ENCODE results near the gene ANKS1B.
"Not testable (repeated sequence)": the region's sequence is repeated elsewhere in the genome, so short reads cannot be mapped to it uniquely, and the experiment has no call there.

Gene ANKS1B

DNA sequence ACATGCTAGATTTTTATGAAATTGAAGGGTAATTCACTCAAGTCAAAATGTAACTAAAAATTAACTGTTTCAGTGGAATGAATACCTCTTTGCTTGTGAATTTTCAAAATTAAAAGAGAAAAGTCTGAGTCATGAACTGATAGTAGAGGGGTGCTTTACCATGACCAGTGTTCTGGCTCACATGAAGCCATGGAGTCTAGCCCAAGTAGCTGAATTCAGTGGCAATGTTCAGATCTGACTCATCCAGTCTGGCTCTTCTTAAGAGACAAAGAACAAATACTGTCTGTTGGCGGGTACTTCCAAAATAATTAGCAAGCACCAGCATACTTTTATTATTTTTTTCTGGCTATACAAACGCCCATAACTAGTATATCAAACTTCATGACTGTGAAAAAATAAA, 703.5 kb downstream of the ANKS1B start:
- DNase-seq (ENCODE audit: low spot score), result peak; percentile 11
- FAIRE-seq, result no peak

DNA sequence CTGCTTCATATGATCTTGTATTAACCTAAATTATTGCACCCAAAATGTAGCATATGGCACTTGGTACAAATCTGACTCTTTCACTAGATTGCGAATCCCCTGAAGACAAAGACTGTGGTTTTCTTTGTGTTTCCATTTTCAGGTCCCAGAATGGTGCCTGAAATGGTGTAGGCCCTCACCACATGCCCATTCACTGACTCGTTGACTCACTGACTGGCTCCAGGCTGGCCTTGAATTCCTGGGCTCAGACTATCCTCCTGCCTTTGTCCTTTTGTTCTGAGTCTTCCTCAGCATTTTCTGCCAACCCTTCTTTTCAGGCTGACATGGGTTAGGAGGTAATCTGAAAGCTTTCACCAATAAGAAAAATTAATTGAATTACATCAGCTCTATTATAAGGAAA, 705.8 kb downstream of the ANKS1B start:
- FAIRE-seq, result no peak
- DNase-seq (ENCODE audit: low spot score), result no peak

DNA sequence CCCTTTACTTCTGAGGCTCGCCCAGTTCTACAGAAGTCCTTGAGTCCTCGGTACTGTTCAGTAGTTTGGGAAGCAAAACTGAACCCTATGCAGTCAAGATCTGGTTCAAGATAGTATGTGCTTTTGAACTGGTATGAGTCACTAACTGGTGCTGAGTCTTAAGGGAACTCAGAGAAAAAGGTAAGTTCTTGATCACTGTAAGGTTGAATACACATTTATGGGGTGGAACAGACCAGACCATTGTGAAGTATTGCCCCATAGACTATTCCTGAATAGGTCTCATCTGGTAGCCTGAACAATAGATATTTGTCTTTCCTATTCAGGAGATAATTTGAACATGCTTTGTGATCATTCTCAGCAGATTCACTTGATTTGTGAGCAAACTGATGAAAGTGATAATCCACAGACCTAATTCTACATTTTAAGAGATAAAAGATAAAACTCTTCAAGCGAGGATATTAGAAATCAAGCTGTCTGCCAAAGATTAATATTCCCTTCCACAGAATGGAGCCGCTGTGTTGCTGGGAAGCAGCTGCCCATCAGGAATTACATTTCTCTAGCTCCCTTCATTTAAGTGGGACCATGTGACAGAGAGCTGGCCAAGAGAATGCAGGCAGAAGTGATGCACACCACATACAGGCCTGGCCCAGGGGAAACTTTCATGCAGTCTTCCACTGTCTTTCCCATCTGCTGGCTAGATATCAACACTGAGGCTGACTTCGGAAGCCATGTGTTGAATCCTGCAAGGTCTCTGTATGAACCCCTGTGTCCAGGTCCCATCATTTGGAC, 707.0 kb downstream of the ANKS1B start:
- DNase-seq (ENCODE audit: low spot score) (no peak), FAIRE-seq (no peak)

DNA sequence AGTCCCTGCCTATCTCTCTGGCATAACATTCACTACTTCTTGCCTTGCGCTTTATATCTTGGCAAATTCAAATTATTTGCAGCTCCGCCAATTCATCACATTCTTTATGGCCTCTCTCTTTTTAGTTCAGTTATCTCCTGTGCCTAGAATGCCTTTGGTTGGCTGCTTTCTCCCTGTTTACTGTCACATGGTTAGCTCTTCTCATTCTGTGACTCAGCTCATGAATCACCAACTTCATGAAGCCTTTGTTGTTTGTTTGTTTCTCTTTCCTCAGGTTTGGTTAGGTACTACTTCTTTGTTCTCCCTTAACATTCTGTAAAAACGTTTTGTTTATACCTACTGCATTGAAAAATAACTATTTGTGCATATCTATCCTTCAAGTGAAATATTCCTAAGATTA, 713.7 kb downstream of the ANKS1B start:
- FAIRE-seq, result no peak

DNA sequence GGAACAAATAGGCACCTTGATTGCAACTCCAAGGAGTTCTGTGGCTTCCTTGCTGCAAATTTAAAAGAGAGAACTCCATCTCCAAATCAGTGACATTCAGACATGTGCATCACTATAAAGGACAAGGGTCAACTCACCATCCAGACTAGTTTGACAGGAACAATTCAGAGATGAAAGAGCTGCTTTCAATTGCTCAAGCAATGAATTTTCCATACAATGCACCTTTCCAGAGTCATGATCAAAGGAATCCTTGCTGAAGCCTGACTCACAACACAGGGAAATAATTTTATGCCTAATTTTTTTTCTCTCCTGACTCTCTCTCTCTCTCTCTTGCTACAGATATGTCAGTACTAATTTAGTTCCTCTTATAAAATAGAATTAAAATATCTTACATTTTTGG, 717.7 kb downstream of the ANKS1B start:
- FAIRE-seq, result no peak

More for the DNA sequence above, 713.7 kb downstream of the ANKS1B start:
- peak; percentile 13 for DNase-seq (ENCODE audit: low spot score)

DNA sequence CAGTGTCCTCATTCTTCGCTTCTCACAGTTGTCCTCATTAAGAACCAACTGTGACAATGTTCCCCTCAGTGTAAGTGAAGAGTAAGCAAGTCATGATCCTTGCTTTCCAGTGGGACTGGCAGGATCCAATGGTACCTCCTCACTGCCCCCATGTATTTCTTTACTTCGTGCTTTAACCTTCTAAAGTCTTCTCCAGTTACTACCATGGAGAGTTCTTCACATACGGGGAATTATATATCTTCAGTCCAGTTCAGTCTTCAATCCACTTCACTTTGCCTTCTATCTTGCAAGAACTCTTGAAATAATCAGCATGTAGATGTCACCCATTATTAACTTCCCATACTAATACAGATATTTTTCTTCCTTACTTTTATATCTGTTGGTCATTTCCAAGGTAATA, 719.1 kb downstream of the ANKS1B start:
- FAIRE-seq, result no peak
- no peak for DNase-seq (ENCODE audit: low spot score)

More for the DNA sequence above, 717.7 kb downstream of the ANKS1B start:
- no peak for DNase-seq (ENCODE audit: low spot score)

DNA sequence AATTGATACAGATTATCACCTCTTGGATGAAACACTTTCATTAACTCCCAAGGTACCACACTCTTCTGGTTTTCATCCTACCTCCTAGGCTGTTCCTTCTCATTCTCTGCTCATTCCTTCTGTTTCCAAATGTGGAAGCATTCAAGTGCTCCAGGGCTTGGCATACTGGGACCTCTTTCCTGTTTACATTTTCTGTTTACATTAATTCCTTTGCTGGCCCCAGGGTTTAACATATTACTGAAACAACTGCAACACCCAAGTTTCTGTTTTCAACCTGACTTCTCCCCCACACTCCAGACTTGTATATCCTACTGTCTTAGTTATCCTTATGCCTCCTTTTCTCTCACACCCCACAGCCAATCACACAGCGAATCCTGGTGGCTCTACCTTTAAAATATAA, 723.5 kb downstream of the ANKS1B start:
- no peak for FAIRE-seq
- no peak for DNase-seq (ENCODE audit: low spot score)

DNA sequence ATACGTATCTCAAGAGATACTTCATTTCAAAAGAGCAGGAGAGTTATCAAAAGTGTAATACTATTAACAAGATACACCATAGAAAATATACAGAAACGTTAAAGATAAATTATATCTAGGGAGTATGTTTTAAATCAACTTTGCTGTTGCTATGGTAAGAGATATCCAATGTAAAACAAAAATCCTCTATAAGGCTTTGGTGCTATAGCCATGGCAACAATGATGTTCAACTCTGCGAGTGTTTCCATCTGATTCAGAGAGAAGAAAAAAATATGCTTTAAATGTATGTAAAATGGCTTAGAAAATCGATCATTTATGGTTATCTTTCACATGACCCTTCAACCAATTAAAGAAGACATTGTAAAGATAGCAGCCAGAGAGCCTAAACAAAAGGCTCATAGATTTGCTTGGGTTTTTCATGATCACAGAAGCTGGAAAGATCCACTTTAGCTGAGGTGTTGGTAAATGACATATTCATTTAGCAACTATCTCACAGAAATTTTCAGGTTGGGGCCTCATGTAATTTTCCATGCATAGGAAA, 724.2 kb downstream of the ANKS1B start:
- no peak for FAIRE-seq
- DNase-seq (ENCODE audit: low spot score), result no peak

DNA sequence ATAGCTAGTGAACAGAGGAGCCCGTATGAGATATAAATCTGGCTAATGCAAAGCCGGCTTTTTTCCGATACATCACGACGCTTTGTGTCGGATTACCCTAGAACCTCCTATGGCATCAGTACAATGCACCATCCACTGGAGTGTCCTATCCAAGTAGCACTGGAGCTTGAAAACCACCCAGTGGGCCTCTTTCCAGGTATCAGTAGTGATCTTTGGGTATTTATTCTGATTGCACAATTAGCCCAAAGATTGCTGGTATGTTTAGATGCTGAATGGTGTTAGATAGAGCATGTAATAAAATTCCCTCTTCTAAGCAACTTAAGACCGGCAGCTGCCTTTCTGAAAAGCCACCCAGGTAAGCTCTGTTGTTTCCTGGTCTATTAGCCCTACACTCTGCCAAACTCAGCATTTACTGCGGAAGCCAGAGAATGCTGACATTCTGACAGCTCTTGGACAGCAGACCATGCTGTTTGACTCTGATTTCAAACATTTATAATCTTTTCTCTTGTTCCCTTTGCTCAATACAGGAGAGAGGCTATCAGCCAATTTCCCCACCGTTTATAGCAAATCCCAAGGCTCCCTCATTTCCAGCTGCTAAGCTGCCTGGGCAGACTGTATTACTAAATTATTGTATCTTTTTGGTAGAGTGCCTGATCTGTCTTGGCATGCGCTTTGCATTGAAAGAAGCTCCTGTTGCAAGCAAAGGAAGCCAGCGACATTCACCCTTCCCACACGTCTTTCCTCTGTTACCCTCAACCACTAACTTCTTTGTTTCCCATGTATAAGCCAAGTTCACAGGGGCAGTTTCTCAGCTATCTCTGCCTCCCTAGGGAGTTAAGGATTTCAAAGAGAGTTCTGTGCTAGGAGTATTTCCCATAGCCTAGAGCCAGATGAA, 725.4 kb downstream of the ANKS1B start:
- DNase-seq (ENCODE audit: low spot score) (no peak), FAIRE-seq (no peak)

DNA sequence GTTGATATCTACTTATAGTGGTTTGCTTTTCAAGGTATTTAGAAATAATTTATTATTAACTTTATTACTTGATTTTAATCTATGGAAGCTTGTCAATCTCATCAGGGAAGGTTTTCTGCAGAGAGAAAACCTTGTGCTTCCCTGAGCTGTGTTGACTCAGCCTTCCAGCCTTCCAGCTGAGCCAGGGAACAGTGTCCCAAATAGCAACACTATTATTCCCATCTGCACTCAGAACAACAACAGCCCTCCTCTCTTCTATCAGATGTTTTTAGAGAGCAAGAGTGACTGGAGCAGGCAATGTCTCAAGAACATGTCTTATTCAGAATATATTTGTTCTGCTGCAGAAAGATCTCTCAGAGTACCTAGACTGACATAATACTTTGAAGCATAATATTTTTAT, 727.1 kb downstream of the ANKS1B start:
- no peak for DNase-seq (ENCODE audit: low spot score)
- no peak for FAIRE-seq

DNA sequence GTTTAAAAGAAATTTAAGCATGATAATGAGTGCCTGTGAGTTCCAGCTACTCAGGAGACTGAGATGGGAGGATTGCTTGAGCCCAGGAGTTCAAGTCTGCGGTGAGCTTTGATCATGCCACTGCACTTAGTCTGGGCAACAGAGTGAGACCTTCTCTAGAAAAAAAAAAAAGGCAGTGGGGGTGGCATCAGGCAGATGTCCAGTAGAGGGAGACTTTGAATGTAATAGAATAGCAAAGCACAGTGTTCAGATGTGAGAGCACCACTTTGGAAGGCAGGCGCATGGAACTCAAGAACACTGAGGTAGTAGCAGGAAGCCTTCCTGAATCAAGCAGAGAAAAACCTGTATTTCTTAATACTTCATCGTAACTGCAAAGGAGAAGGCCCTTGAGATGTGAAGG, 731.7 kb downstream of the ANKS1B start:
- DNase-seq (ENCODE audit: low spot score) (no peak), FAIRE-seq (no peak)

DNA sequence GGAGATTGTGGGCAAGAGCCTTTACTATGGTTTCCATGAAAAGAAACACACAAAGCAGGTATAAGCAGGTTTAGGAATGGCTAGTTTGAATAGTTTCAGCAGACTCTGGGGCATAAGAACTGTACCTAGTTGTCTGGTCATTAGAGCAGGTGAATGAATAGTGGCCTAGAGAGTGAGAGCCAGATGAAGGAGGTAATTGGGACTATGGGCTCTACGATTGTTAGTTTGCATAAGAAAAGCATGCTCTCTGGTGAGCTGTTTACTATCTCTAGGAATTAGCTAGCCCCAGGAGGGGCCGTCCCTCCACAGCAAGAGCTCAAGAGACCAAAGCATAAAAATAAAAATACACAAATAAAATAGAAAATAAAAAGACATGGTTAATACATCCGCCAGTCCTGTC, 734.6 kb downstream of the ANKS1B start:
- FAIRE-seq (no peak), DNase-seq (ENCODE audit: low spot score) (no peak)

DNA sequence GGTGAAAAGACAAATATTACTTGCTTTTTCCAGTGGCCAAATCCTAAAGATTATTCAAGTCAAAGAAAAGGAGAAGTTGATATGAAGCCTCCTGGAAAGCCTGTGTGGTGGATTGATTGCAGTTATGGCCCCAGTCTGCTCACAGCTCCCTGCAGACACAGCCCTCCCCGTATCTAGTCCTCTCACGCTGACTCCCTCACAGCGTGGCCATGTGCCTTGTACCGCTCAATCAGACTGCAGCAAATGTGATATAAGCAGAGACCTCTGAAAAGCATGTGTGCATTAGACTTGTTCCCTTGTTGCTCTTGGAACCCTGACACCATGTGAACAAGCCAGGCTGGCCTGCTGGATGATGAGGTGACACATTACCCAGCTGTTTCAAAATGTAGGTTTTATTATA, 735.2 kb downstream of the ANKS1B start:
- DNase-seq (ENCODE audit: low spot score) (no peak), FAIRE-seq (no peak)

DNA sequence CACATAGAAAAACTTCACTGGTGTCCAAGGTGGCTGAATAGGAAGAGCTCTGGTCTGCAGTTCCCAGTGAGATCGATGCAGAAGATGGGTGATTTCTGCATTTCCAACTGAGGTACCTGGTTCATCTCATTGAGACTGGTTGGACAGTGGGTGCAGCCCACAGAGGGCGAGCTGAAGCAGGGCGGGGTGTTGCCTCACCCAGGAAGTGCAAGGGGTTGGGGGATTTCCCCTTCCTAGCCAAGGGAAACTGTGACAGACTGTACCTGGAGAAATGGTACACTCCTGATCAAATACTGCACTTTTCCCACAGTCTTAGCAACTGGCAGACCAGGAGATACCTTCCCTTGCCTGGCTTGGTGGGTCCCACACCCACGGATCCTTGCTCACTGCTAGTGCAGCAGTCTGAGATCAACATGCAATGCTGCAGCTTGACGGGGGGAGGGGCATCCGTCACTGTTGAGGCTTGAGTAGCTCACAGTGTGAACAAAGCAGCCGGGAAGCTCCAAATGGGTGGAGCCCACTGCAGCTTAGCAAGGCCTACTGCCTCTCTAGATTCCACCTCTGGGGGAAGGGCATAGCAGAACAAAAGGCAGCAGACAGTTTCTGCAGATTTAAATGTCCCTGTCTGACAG, 746.7 kb downstream of the ANKS1B start:
- not testable (repeated sequence) for FAIRE-seq; DNase-seq (ENCODE audit: low spot score)

DNA sequence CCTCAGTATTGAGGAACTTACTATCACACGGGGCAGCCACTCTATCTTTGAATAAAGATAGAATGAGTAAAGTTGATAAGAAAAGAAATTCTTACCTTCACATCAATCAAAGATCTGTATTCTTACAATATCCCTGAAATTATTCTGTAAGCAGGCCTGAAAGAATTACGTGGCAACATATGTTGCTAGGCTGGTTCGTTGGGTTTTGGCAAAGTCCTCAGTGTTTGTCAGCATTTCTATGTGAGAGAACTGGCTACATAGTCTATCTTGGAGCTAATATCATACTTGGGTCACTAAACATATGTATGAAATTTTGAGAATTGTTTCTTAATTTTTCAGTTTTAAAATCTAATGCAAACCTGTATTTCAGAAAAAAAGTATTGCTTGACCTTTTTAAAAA, 749.4 kb downstream of the ANKS1B start:
- no peak for FAIRE-seq
- no peak for DNase-seq (ENCODE audit: low spot score)

DNA sequence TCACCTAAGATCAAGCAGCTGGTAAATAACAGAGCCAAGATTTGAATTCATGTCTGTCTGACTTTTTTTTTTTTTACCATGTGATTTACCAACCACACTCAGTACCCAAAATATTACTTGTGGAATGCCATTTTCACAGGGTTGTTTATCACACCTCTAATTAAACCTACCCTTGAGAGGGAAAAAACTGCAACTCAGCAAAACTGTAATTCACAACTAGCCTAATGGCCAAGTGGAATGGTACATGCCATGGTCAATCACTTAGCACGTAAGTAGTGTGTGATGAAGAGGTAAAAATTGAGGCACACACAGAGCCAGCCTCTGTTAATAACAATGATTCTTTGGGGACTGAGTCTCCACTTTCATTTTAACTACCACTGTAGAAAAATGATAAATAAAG, 750.0 kb downstream of the ANKS1B start:
- DNase-seq (ENCODE audit: low spot score) (no peak), FAIRE-seq (no peak)

DNA sequence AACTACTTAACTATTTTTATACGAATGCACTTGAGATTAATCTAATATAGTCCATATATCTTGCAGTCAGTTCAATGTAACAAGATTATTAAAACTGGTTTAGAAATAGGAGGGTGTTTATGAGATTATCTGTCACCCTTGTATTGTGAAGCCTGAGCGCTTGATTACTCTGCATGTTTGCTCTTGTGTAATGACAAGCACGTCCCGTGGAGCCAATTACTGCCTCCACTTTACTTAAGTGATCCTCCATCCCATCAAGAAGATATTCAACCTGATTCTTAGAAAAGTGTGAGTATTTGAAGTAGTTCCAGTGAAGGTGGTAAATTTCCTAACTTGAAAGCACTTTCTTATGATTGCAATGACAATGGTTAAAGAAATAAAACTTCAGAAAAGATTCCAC, 752.4 kb downstream of the ANKS1B start:
- DNase-seq (ENCODE audit: low spot score) (no peak), FAIRE-seq (no peak)

DNA sequence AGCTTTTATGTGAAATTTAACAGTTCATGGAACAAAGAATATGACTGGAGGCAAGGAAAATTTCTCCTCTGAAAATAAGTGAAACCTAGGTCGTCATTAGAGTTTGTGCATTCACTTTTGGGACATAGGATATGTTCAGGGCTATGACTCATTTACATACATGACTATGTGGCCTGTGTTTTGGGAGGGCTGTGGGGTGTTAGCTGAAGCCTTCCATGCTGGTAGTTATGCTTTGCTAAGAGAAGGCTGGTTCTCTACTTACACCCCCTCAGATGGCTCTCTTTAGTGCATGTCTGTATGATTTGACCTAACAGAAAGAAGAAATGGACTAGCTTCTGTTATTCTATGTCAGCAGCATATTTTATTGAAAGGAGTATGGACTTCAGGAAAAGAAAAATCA, 753.7 kb downstream of the ANKS1B start:
- FAIRE-seq (no peak), DNase-seq (ENCODE audit: low spot score) (no peak)

DNA sequence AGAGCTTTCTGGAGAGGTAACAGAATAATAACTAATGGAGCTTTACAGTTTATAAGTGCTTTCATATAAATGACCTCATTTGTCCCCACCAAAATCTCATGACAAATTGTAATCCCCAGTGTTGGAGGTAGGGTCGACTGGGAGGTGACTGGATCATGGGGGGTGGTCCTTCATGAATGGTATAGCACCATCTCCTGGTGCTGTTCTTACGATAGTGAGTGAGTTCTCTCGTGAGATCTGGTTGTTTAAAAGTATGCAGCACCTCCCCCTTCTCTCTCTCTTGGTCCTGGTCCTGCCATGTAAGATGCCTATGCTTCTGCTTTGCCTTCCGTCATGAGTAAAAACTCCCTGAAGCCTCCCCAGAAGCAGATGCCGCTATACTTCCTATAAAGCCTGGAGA, 760.5 kb downstream of the ANKS1B start:
- FAIRE-seq (no peak), DNase-seq (ENCODE audit: low spot score) (no peak)

DNA sequence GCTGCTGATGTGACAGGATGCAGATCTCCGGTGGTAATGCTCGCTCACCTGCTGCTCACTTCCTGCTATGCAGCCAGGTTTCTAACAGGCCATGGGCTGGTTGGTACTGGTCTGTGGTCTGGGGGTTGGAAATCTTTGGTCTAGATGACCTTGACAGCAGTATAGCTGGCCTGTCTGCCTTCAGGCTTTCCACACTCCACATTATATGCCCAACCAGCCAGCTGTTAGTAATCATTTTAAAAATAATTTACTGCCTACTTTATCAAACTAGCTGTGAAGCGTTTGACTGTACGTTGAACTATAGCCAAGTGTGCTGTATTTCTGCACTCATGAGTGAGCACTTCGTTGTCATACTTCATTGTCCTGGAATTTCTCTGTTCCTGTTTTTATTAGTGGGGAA, 761.2 kb downstream of the ANKS1B start:
- DNase-seq (ENCODE audit: low spot score) (no peak), FAIRE-seq (no peak)

DNA sequence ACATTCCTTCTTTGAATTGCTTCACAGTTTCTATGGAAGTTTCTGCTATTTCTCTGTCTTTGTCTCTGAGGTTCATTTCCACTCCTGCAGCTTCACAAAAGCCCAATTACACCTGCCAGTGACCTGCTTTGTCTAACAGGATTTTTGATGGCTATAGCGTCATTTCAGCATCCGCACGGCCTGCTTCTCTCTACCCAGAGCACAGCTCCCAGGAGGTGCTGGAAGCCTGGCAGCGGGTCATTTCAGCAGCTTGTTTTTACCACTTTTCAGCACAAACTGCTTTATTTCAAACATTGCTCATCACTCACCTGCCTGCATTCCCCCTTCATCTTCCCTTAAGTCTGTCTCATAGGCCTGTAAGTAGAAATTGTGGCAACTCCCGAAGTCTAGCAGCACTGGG, 771.7 kb downstream of the ANKS1B start:
- no peak for FAIRE-seq
- DNase-seq (ENCODE audit: low spot score), result no peak

DNA sequence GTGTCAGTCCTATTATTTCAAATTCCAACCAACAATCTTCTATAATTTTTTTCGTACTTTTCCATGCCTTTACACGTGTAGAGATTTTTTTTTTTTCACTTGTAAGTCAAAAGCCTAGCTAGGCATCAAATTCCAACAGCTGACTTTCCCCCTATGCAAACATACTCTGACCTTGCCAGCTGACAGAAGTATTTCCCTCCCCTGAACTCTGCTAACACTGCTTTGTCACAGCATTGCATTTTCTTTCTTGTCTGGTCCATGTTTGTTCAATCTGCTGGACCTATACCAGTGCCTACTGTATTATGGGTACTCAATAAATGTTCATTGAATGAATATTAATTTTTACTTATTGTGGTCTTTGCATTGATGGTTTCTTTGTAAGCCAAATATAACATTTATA, 772.5 kb downstream of the ANKS1B start:
- no peak for DNase-seq (ENCODE audit: low spot score)
- no peak for FAIRE-seq

Data from urothelium cell line (cell line).